Measurements from ENCODE around the gene LANCL3. TPM values are rescaled to one million over a fixed set of nuclear protein-coding genes. Genes with fewer than 3 reads are reported as not detected.
"Not testable (repeated sequence)": the region's sequence is repeated elsewhere in the genome, so short reads cannot be mapped to it uniquely, and the experiment has no call there.

LANCL3 gene
- total and polyA plus RNA-seq, 7 donors: 0.01 to 0.30 (median 0.06) TPM

DNA sequence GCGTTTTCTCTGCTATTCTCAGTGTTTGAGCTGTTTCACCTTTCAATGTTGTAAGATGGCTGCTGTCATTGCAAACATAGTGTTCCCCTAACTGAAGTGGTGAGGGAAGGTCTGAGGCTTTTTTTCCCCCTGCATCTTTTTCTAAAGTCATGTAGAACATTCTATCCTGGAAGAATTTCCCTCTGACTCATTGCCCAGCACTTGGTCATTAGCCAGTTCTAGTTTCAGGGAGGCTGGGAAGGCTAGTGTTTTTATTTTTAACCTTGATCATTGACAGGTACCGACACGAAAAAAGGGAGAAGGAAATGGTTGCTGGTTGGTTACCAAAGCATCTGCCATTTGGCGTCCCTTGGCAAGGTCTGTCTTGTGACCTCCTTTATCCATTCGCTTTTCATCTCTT is 6.6 kb downstream of the LANCL3 start:
- Histone ChIP-seq H3K27ac (no peak overlapping the region), H3K27me3 (ENCODE audit: insufficient read depth in 3 of 3, low read length in 2 of 3) (no peaks in the 10 kb centered on the region), H3K36me3 (ENCODE audit: insufficient read depth in 1 of 2, low read depth in 1 of 2) (no peaks in the 10 kb centered on the region), H3K9me3 (no peaks in the 10 kb centered on the region), H3K4me1 (no peaks in the 10 kb centered on the region), H3K4me3 (no peak overlapping the region)
- intact Hi-C loops (cut with DNase I): no loop called here
- WGBS, 3 donors: 36 to 56% (median 46%) methylated on average over 4 to 5 of the region's 5 CpGs
- ATAC-seq (no peak), DNase-seq (no peak)
- TF ChIP-seq, protein P1, sequence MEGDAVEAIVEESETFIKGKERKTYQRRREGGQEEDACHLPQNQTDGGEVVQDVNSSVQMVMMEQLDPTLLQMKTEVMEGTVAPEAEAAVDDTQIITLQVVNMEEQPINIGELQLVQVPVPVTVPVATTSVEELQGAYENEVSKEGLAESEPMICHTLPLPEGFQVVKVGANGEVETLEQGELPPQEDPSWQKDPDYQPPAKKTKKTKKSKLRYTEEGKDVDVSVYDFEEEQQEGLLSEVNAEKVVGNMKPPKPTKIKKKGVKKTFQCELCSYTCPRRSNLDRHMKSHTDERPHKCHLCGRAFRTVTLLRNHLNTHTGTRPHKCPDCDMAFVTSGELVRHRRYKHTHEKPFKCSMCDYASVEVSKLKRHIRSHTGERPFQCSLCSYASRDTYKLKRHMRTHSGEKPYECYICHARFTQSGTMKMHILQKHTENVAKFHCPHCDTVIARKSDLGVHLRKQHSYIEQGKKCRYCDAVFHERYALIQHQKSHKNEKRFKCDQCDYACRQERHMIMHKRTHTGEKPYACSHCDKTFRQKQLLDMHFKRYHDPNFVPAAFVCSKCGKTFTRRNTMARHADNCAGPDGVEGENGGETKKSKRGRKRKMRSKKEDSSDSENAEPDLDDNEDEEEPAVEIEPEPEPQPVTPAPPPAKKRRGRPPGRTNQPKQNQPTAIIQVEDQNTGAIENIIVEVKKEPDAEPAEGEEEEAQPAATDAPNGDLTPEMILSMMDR (IDR thresholded peaks at IDR 0.05): no peak

DNA sequence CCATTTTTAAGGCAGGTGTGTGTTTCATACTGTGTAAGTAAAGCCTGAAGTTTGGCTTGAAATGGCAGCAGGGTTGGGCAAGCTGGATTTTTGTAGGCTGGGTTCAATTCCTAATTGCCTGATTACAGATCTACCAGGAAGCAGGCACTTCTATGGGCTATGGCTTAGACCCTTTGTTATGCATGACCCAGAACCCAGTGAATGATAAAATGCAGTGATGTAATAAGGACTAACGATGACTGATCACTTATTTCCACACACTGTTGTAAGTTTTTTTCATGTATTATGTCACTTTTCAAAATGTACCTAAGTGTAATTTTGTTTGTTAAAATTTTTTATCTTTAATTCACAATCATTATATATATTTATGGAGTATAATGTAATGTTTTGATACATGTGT is 8.6 kb downstream of the LANCL3 start:
- Histone ChIP-seq H3K4me3 (no peak overlapping the region), H3K4me1 (no peaks in the 10 kb centered on the region), H3K9me3 (no peaks in the 10 kb centered on the region), H3K36me3 (ENCODE audit: insufficient read depth in 1 of 2, low read depth in 1 of 2) (no peaks in the 10 kb centered on the region), H3K27me3 (ENCODE audit: insufficient read depth in 3 of 3, low read length in 2 of 3) (no peaks in the 10 kb centered on the region), H3K27ac (no peak overlapping the region)
- TF ChIP-seq, protein P1 (IDR thresholded peaks at IDR 0.05): no peak
- intact Hi-C loops (cut with DNase I): no loop called here
- WGBS, 3 donors: 57 to 75% (median 58%) methylated on average over 1 of the region's 1 CpG
- DNase-seq (no peak), ATAC-seq (no peak)

DNA sequence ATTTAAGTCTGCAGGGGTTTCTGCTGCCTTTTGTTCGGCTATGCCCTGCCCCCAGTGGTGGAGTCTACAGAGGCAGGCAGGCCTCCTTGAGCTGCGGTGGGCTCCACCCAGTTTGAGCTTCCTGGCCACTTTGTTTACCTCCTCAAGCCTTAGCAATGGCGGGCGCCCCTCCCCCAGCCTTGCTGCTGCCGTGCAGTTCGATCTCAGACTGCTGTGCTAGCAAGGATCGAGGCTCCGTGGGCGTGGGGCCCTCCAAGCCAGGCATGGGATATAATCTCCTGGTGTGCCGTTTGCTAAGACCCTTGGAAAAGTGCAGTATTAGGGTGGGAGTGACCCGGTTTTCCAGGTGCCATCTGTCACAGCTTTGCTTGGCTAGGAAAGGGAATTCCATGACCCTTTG is 15.9 kb downstream of the LANCL3 start:
- intact Hi-C loops (cut with DNase I); H3K9me3 ChIP-seq; H3K27ac ChIP-seq; H3K4me3 ChIP-seq; H3K27me3 ChIP-seq (ENCODE audit: insufficient read depth in 3 of 3, low read length in 2 of 3); DNase-seq; H3K36me3 ChIP-seq (ENCODE audit: insufficient read depth in 1 of 2, low read depth in 1 of 2); ATAC-seq; H3K4me1 ChIP-seq: not testable (repeated sequence)
- 85 to 94% (median 90%) methylated on average over 7 to 11 of the region's 11 CpGs for WGBS, 3 donors

DNA sequence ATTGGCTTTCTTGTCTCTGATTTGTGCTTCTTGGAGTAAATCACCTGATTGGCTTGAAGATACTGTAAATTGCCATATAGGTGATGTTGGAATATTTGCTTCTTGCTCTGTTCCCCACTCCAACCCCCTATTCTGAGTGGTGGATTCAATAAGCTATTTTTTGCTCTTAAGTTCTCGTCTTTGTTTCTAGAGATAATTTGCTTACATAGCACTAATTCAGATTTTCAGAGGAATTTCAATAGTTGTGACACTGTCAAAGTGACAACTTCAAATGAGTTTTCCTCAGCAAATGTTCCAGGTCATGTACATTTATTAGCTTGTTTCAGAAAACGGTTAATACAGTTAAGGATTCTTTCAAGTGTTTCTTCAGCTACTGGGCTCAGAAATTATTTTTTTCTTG is 18.6 kb downstream of the LANCL3 start:
- TF ChIP-seq, protein P1 (IDR thresholded peaks at IDR 0.05): no peak
- ATAC-seq: no peak

DNA sequence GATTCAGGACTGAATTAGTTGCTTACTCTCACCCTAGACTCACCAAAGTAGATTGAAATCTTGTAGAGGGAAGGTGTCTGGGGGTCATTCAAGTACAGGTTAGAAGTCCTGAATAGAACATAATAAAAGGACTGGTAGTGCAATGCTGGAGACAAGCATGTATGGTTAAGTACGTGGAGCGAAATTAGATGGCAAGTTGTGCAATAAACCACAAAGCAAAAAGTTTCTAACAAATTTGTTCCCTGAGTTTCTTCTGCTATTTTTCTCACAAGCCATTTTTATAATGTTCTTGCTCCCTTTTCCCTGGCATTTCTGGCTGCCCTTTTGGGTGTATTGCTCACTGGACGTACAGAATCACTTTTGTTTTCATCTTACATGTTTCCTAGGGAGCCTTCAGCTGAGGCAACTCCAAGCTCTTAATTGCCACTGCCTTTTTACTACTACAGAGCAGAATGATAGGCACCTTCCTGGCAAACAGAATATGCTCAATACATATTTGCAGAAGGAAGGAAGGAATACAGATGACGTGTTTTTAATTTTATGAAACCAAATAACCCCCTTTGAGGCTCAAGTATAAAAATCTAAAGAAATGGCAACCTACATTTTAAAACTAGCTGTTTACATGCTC is 23.4 kb downstream of the LANCL3 start:
- 63 to 76% (median 71%) methylated on average over 4 of the region's 4 CpGs for WGBS, 3 donors
- Histone ChIP-seq H3K9me3 (no peaks in the 10 kb centered on the region), H3K27me3 (ENCODE audit: insufficient read depth in 3 of 3, low read length in 2 of 3) (peaks cover 0 to 3% (median 0%) of the 10 kb centered on the region in 3 donors), H3K36me3 (ENCODE audit: insufficient read depth in 1 of 2, low read depth in 1 of 2) (no peaks in the 10 kb centered on the region), H3K27ac (no peak overlapping the region), H3K4me1 (no peaks in the 10 kb centered on the region), H3K4me3 (no peak overlapping the region)
- DNase-seq (no peak), ATAC-seq (no peak)
- TF ChIP-seq, protein P1 (IDR thresholded peaks at IDR 0.05): no peak
- intact Hi-C loops (cut with DNase I): no loop called here

More for the DNA sequence above, 18.6 kb downstream of the LANCL3 start:
- DNase-seq: no peak
- Histone ChIP-seq H3K27me3 (ENCODE audit: insufficient read depth in 3 of 3, low read length in 2 of 3) (peaks cover 0 to 3% (median 0%) of the 10 kb centered on the region in 3 donors), H3K9me3 (no peaks in the 10 kb centered on the region), H3K36me3 (ENCODE audit: insufficient read depth in 1 of 2, low read depth in 1 of 2) (no peaks in the 10 kb centered on the region), H3K4me3 (no peak overlapping the region), H3K4me1 (no peaks in the 10 kb centered on the region), H3K27ac (no peak overlapping the region)
- intact Hi-C loops (cut with DNase I): no loop called here
- WGBS, 3 donors: 57 to 83% (median 74%) methylated on average over 2 of the region's 2 CpGs
